Omental fat pad (tissue), 4 donors: Measurements from ENCODE around the gene CSTB. TPM values are rescaled to one million over a fixed set of nuclear protein-coding genes. Genes with fewer than 3 reads are reported as not detected.

ENCODE experiments used
- ATAC-seq: fragments of 150-250 bp; one replicate; pipeline ENCODE4 v1.9.1; 2016; ENCODE audit warnings: mild to moderate bottlenecking, moderate library complexity; ENCODE audit not compliant: low FRiP score
- DNase-seq: peaks from one replicate; pipeline ENCODE4 v3.0.0-alpha.2; 2019; ENCODE audit warnings: low spot score
- total RNA-seq, 4 donors: library from RNA; depleted of rRNA; stranded (reverse); fragments of >200 nt; gene quantifications; one replicate each; pipeline ENCODE4 v1.1.0, GENCODE V29; 2016
- TF ChIP-seq, protein P1 (sequence below), 3 donors: fragments of 450-650 bp; IDR thresholded peaks; one replicate each; pipeline ENCODE4 v1.5.1; 2016 to 2017; ENCODE audit warnings: antibody characterized with exemption in 3 of 3, mild to moderate bottlenecking in 3 of 3, moderate library complexity in 2 of 3

CSTB gene
- total RNA-seq, 4 donors from 2014 or later, result 8.0 to 27.9 (median 17.7) TPM

DNA sequence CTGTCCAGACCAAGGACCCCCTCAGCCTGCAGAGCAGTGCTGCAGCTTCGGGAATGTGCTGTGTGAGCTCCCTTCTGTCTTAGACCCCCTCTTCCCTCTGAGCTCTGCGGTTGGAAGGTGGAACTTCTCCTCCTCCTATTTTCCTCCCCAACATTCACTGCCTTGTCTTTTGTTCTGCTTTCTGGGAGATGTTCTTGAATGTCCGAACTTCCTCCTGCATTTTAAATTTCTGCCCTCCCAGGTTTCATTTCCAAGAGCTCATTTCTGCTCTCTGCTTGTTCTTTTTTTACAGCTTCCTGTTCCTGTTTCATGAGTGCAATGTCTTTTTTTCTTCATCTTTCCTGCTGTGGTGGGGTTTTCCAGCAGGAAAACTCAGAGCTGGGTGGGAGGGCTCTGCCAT, 42.6 kb upstream of the CSTB start:
- TF ChIP-seq, protein P1, sequence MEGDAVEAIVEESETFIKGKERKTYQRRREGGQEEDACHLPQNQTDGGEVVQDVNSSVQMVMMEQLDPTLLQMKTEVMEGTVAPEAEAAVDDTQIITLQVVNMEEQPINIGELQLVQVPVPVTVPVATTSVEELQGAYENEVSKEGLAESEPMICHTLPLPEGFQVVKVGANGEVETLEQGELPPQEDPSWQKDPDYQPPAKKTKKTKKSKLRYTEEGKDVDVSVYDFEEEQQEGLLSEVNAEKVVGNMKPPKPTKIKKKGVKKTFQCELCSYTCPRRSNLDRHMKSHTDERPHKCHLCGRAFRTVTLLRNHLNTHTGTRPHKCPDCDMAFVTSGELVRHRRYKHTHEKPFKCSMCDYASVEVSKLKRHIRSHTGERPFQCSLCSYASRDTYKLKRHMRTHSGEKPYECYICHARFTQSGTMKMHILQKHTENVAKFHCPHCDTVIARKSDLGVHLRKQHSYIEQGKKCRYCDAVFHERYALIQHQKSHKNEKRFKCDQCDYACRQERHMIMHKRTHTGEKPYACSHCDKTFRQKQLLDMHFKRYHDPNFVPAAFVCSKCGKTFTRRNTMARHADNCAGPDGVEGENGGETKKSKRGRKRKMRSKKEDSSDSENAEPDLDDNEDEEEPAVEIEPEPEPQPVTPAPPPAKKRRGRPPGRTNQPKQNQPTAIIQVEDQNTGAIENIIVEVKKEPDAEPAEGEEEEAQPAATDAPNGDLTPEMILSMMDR (IDR thresholded peaks at IDR 0.05), result no peak
- ATAC-seq (no peak), DNase-seq (no peak)

GRCh38 chr21:43817157-43818086, 41.3 kb upstream of the CSTB start:
- DNase-seq, result no peak
- ATAC-seq, result no peak
- TF ChIP-seq, protein P1 (IDR thresholded peaks at IDR 0.05), result no peak

DNA sequence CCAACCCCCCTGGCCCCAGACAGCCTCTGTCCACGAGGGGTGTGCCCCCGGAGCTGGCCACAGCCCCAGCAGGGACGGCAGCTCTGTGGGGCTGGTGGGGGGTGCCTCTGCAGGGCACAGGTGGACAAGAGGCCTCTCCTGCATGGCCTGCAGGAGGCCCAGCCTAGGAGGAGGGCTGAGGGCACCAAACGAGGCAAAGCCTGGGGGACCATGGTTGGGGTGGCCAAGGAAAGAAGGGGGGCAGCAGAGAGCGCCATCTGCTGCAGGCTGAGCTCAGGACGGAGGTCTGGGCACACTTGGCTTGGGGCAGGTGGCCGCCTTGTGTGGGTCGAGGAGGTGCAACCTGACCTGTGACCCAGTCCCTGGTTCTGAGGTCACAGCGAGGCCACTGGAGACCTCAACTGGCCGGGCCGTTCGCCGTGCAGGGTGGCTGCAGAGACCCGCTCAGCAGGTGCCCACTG, 40.5 kb upstream of the CSTB start:
- ATAC-seq (no peak), DNase-seq (no peak)
- TF ChIP-seq, protein P1 (IDR thresholded peaks at IDR 0.05), result no peak

DNA sequence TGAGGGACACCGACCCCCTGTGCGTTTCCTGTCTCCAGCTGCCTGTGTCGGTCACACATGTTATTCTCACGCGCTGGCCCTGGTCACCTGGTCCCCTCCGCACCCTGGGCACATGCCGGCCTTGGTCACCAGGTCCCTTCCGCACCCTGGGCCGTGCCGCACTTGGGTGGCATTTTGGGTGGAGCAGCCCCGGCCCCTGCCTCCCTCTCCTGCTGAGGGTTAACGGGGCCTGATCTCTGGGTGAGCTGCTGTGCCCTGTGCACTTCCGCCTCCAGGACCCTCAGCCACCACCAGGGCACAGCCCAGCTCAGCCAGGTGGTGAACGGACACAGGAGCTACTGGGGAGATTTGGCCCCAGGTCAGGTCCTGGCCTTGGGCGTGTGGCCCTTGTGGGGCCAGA, 39.9 kb upstream of the CSTB start:
- TF ChIP-seq, protein P1 (IDR thresholded peaks at IDR 0.05), result no peak
- ATAC-seq, result no peak
- DNase-seq, result no peak

DNA sequence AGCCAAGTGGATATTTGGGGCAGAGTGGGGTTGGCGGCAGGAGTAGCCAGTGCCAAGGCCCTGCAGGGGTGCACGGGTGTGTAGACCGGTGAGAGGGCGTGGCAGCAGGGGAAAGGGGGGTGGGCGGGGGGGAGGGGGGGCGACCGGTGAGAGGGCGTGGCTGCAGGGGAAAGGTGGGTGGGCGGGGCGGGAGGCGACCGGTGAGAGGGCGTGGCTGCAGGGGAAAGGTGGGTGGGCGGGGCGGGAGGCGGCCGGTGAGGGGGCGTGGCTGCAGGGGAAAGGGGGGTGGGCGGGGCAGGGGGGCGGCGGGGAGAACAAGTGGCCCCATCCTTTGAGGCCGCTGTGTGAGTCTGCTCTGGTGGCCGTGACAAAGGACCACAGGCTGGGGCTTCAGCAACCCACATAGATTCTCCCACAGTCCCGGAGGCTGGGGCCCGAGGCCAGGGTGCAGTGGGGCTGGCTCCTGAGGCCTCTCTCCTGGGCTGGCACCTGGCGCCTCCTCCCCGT, 39.1 kb upstream of the CSTB start:
- ATAC-seq, result no peak
- no peak for DNase-seq
- TF ChIP-seq, protein P1 (IDR thresholded peaks at IDR 0.05), result no peak

DNA sequence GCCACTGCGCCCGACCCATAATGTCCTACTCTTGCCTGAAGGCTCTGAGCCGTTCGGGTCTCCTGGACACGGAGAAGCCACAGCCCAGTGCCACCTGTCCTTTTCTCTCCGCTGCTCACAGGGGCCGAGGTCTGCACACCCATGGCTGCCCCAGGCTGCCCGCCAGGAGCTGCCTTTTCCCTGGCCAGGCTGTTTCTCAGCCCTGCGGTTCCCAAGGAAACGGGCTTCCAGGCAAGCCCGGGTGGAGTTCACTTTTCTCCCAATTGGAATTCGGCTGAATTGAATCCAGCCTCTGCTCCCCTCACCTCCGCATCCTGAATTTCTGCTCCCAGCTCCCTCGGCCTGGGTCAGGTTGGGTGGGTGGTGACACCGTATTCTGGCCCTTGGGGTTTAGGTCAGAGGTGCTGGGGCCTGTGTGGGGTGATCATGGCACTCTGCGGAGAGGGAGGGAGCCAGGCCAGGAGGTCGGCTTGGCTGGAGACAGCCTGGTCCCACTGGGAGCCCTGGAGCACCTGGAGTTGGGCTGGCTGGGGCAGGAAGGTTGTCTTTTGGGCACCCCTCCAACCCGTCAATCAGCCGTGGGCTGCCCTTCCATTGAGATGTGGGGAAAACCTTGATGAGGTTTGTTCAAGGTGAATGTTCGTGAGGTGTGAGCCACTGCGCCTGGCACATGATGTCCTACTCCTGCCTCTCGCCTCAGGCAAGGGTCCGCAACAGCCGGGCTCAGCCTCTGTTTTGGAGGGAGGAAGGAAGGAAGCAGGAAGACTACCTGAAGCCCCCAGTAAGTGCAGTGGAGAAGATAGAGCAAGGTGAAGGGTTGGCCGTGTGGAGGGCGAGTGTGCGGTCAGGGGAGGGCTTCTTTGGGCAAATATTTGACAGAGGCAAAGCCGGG, 38.4 kb upstream of the CSTB start:
- TF ChIP-seq, protein P1 (IDR thresholded peaks at IDR 0.05), result no peak
- DNase-seq, result no peak
- no peak for ATAC-seq
